GM18868 (cell line): ENCODE data around the gene CCNL1.
A peak's percentile ranks its signal among the peaks of the same experiment; 100 is the strongest.
"Not testable (repeated sequence)": the region's sequence is repeated elsewhere in the genome, so short reads cannot be mapped to it uniquely, and the experiment has no call there.

Experiments
- ATAC-seq: cut with Tn5 transposase; IDR thresholded peaks from one replicate; pipeline ENCODE4 v1.9.1; 2021; ENCODE audit warnings: mild to moderate bottlenecking, moderate library complexity; ENCODE audit not compliant: unreplicated experiment

Gene CCNL1

GRCh38 chr3:157159762-157160657 is at the start of gene CCNL1:
Gene CCNL1 (minus strand): TSS chr3:157160147. CDS start chr3:157160094, 53 bp downstream.
- ATAC-seq, result peak; percentile 83

GRCh38 chr3:157204880-157205279 is 44.9 kb upstream of the CCNL1 start:
- ATAC-seq, result no peak

- no peak for ATAC-seq
These were observed 44.5 kb upstream of the CCNL1 start for GRCh38 chr3:157204431-157204830.

GRCh38 chr3:157201648-157202278 is 41.8 kb upstream of the CCNL1 start:
- peak; percentile 85 for ATAC-seq

- ATAC-seq, result no peak
These were observed 39.9 kb upstream of the CCNL1 start for GRCh38 chr3:157199841-157200240.

GRCh38 chr3:157195965-157196364 is 36.0 kb upstream of the CCNL1 start:
- no peak for ATAC-seq

GRCh38 chr3:157191149-157191548 is 31.2 kb upstream of the CCNL1 start:
- ATAC-seq, result not testable (repeated sequence)

GRCh38 chr3:157190380-157190872 is 30.5 kb upstream of the CCNL1 start:
- no peak for ATAC-seq

- ATAC-seq, result no peak
These were observed 28.4 kb upstream of the CCNL1 start for GRCh38 chr3:157188391-157188790.

GRCh38 chr3:157182879-157183278 is 22.9 kb upstream of the CCNL1 start:
- no peak for ATAC-seq

GRCh38 chr3:157180262-157180661 is 20.3 kb upstream of the CCNL1 start:
- ATAC-seq, result no peak

- no peak for ATAC-seq
These were observed 19.4 kb upstream of the CCNL1 start for GRCh38 chr3:157179365-157179803.

GRCh38 chr3:157178503-157179364 is 18.8 kb upstream of the CCNL1 start:
- ATAC-seq, result not testable (repeated sequence)

- not testable (repeated sequence) for ATAC-seq
These were observed 18.0 kb upstream of the CCNL1 start for GRCh38 chr3:157177801-157178453.

- no peak for ATAC-seq
These were observed 17.0 kb upstream of the CCNL1 start for GRCh38 chr3:157176934-157177333.

GRCh38 chr3:157175691-157176507 is 16.0 kb upstream of the CCNL1 start:
- peak; percentile 11 for ATAC-seq

- peak; percentile 95 for ATAC-seq
These were observed 14.9 kb upstream of the CCNL1 start for GRCh38 chr3:157174649-157175498.

GRCh38 chr3:157174290-157174648 is 14.3 kb upstream of the CCNL1 start:
- ATAC-seq, result no peak

GRCh38 chr3:157173343-157173742 is 13.4 kb upstream of the CCNL1 start:
- not testable (repeated sequence) for ATAC-seq
